Activated CD8-positive, alpha-beta memory T cell treated with anti-CD3 and anti-CD28 coated beads for 36 hours (primary cell): ENCODE data around the gene DPAGT1. TPM values are rescaled to one million over a fixed set of nuclear protein-coding genes. Genes with fewer than 3 reads are reported as not detected.
"Not testable (repeated sequence)": the region's sequence is repeated elsewhere in the genome, so short reads cannot be mapped to it uniquely, and the experiment has no call there.

Source experiments
- CTCF ChIA-PET: fragments of 350-600 bp; sonication (Branson Sonifier 250); formaldehyde crosslinking; loops from one replicate; lab custom pipeline; 2021; ENCODE audit warnings: antibody characterized with exemption; lab: Charles Lee
- POLR2A ChIA-PET: fragments of 350-600 bp; sonication (Branson Sonifier 250); formaldehyde crosslinking; loops from one replicate; lab custom pipeline; 2021; ENCODE audit warnings: antibody characterized with exemption; lab: Charles Lee
- total RNA-seq, 2 experiments: library from RNA; stranded (reverse); gene quantifications; one replicate each; pipeline ENCODE4 v1.2.3, GENCODE V29; 2021

The DPAGT1 gene
- total RNA-seq, 2 experiments from 2014 or later = 76.3 to 90.1 TPM

GRCh38 chr11:119087123-119087522, 14.5 kb downstream of the DPAGT1 start:
- ChIA-PET CTCF (interaction anchor here (0.6 to 0.7 kb wide), 2 partner anchors 110 to 794 kb away, joined by 3 read pairs; no protein-coding TSS in a partner anchor), POLR2A (interaction anchor here (3.2 kb wide), 1 partner anchor 8 kb away, joined by 44 read pairs; a partner anchor contains a TSS)

DNA sequence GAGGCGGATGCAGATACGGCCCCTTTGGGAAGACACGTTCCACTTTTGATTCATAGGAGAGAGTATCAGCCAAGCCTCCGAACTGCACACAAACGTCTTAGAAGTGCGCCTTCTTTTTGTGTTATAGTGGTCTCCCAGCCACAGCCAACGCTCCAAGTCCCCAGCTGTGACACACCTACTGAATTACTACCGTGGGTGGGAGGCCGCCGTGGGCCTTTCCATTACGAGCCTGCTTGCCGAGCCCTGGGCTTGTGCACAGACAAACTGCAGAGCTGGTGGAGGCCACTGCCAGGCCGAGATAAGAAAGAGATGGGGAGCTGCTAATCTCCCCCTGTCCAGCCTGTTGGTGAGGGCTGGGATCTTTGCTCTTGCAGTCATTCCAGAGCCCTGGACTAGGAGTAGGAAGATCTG, 16.2 kb downstream of the DPAGT1 start:
- POLR2A ChIA-PET = interaction anchor here (0.6 to 3.2 kb wide), 13 partner anchors 10 to 235 kb away, joined by 3 to 44 read pairs (median 7); partner anchors contain the start of gene VPS11
- CTCF ChIA-PET = interaction anchor here (0.6 to 3.0 kb wide), 9 partner anchors 10 to 334 kb away, joined by 3 to 18 read pairs (median 3); partner anchors contain the start of genes C2CD2L, SLC37A4 and VPS11

DNA sequence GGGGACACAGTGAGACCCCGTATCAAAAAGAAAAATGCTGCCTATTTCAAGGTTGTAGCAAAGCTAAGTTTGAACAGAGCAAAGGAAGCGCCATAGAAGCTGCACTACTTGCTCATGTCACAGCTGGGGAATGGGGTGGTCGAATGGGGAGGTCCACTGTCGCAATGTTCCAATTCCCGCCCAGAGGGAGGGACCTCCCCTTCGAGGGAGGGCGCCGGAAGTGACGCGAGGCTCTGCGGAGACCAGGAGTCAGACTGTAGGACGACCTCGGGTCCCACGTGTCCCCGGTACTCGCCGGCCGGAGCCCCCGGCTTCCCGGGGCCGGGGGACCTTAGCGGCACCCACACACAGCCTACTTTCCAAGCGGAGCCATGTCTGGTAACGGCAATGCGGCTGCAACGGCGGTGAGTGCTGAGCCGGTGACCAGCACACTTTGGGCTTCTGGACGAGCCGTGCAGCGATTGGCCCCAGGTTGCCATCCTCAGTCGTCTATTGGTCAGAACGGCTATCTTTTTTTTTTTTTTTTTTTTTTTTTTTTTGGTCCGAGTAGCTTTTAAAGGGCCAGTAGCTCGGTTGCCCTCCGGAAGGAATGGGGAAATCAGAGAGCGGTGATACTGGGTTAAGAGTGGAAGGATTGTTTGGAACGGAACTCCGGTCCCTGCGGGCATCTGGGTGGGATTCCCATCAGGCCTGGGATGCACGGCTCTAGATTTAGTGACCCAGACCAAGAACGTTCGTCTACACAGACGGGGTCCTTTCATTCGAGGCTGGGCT, 16.8 kb downstream of the DPAGT1 start, which contains the start of gene HMBS:
Gene HMBS (plus strand): TSS at position 219 of the 774 bp plus-strand sequence. CDS start 153 bp downstream, at position 372.
- ChIA-PET POLR2A (interaction anchor here (0.5 to 3.2 kb wide), 13 partner anchors 10 to 1767 kb away, joined by 3 to 44 read pairs (median 7); partner anchors contain the start of gene VPS11), CTCF (interaction anchor here (0.6 to 3.0 kb wide), 8 partner anchors 10 to 333 kb away, joined by 3 to 18 read pairs (median 4); partner anchors contain the start of genes CXCR5, SLC37A4 and VPS11)

- POLR2A ChIA-PET = no interaction called here
Measured at GRCh38 chr11:119081682-119082260, 19.9 kb downstream of the DPAGT1 start.

GRCh38 chr11:119078675-119079420, 22.8 kb downstream of the DPAGT1 start:
- POLR2A ChIA-PET = interaction anchor here (0.5 kb wide), 1 partner anchor 58 kb away, joined by 7 read pairs; no protein-coding TSS in a partner anchor
- CTCF ChIA-PET = no interaction called here

More at GRCh38 chr11:119081682-119082260, 19.9 kb downstream of the DPAGT1 start:
- CTCF ChIA-PET = interaction anchor here (0.9 to 1.1 kb wide), 2 partner anchors 9 to 14 kb away, joined by 3 read pairs; partner anchors contain the start of gene VPS11

GRCh38 chr11:119077839-119078238, 23.8 kb downstream of the DPAGT1 start:
- CTCF ChIA-PET = no interaction called here
- POLR2A ChIA-PET = no interaction called here

GRCh38 chr11:119067371-119068222, 34.1 kb downstream of the DPAGT1 start, which contains the start of gene VPS11:
VPS11 (plus strand) TSS chr11:119067818; CDS start chr11:119067824, 6 bp downstream.
- ChIA-PET POLR2A (interaction anchor here (0.7 to 2.0 kb wide), 10 partner anchors 11 to 139 kb away, joined by 3 to 21 read pairs (median 5); partner anchors contain the start of genes CBL, DPAGT1, HINFP and HMBS), CTCF (interaction anchor here (0.7 to 1.6 kb wide), 12 partner anchors 11 to 273 kb away, joined by 3 to 8 read pairs (median 4); partner anchors contain the start of genes DPAGT1 and HMBS)

DNA sequence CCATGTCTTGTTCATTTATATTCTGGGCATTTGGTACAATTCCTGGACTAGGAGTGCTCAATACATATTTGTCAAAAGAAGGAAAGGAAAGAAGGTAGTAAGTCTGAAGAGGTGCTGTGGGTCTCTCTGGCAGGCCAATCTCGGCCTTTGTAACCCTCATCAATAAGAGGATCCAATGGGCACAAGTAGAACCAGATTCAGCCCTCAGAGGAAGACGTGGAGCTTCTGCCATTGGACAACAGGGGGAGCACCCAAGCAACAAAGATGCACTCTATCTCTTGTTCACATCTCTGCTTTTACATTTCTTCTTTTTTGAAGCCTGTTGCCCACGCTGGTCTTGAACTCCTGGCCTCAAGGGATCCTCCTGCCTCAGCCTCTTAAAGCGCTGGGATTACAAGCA, 36.3 kb downstream of the DPAGT1 start:
- POLR2A ChIA-PET = no interaction called here
- CTCF ChIA-PET = interaction anchor here (0.8 to 2.2 kb wide), 4 partner anchors 9 to 140 kb away, joined by 3 to 9 read pairs (median 5); partner anchors contain the start of genes CBL and HMBS

GRCh38 chr11:119062779-119063178, 38.9 kb downstream of the DPAGT1 start:
- CTCF ChIA-PET = interaction anchor here (0.6 kb wide), 1 partner anchor 36 kb away, joined by 3 read pairs; no protein-coding TSS in a partner anchor

GRCh38 chr11:119061256-119061655, 40.4 kb downstream of the DPAGT1 start:
- POLR2A ChIA-PET = no interaction called here
- CTCF ChIA-PET = interaction anchor here (0.8 kb wide), 1 partner anchor 10 kb away, joined by 3 read pairs; no protein-coding TSS in a partner anchor

More at GRCh38 chr11:119062779-119063178, 38.9 kb downstream of the DPAGT1 start:
- POLR2A ChIA-PET = no interaction called here

DNA sequence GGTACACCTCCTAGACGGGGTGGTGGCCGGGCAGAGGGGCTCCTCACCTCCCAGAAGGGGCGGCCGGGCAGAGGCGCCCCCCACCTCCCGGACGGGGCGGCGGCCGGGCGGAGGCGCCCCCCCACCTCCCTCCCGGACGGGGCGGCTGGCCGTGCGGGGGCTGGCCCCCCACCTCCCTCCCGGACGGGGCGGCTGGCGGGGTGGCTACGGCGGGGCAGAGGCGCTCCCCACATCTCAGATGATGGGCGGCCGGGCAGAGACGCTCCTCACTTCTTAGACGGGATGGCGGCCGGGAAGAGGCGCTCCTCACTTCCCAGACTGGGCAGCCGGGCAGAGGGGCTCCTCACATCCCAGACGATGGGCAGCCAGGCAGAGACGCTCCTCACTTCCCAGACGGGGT, 42.5 kb downstream of the DPAGT1 start:
- CTCF ChIA-PET = not testable (repeated sequence)
- POLR2A ChIA-PET = interaction anchor here (0.5 kb wide), 1 partner anchor 22 kb away, joined by 5 read pairs; no protein-coding TSS in a partner anchor

GRCh38 chr11:119057000-119057769, 44.5 kb downstream of the DPAGT1 start, which contains the start of gene HYOU1:
HYOU1 (minus strand) TSS chr11:119057205; CDS start chr11:119056160, 1,045 bp downstream.
- ChIA-PET CTCF (interaction anchor here (1.1 to 1.5 kb wide), 4 partner anchors 8 to 42 kb away, joined by 3 to 5 read pairs (median 4); partner anchors contain the start of genes RPS25, TRAPPC4 and VPS11), POLR2A (interaction anchor here (0.5 to 2.3 kb wide), 9 partner anchors 10 to 45 kb away, joined by 3 to 16 read pairs (median 7); partner anchors contain the start of genes RPS25, SLC37A4, TRAPPC4 and VPS11)

DNA sequence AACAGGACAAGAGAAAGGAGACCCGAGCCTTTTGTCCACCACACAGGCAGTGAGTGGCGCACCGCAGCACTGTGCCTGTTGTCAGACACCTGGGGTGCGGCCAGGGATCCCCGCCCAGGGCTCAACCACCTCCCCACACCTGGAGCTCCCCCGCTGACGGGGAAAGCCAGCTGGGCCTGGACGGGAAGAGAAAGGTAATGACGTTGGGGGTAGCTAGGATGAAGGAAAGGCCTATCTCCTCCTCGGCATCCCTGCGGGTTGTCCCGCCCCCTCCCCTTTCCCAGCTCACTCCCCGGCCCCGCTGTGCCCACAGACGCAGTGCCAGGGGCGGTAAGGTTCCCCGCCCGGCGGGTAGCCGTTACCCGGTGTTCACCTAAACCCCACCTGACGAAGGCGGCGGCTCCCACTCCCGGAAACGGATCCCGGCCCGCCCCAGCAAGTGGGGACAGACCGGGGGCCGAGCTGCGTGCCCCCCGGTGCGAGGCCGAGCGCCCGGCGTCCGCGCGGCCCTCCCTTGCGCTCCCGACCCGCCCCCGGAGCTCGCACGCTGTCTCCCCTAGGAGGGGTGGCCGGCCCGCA, 45.1 kb downstream of the DPAGT1 start:
- CTCF ChIA-PET = interaction anchor here (0.6 to 1.6 kb wide), 7 partner anchors 9 to 41 kb away, joined by 3 to 6 read pairs (median 4); partner anchors contain the start of genes RPS25, SLC37A4, TRAPPC4 and VPS11

GRCh38 chr11:119055901-119056300, 45.8 kb downstream of the DPAGT1 start:
- CTCF ChIA-PET = interaction anchor here (0.6 to 1.6 kb wide), 7 partner anchors 8 to 41 kb away, joined by 3 to 6 read pairs (median 4); partner anchors contain the start of genes RPS25, SLC37A4, TRAPPC4 and VPS11
- POLR2A ChIA-PET = interaction anchor here (0.7 to 2.3 kb wide), 8 partner anchors 9 to 393 kb away, joined by 3 to 16 read pairs (median 6); partner anchors contain the start of genes RPS25, SLC37A4, TRAPPC4 and VPS11

More for the DNA sequence above, 45.1 kb downstream of the DPAGT1 start:
- POLR2A ChIA-PET = interaction anchor here (0.5 to 2.3 kb wide), 10 partner anchors 9 to 393 kb away, joined by 3 to 16 read pairs (median 6); partner anchors contain the start of genes RPS25, SLC37A4, TRAPPC4 and VPS11

DNA sequence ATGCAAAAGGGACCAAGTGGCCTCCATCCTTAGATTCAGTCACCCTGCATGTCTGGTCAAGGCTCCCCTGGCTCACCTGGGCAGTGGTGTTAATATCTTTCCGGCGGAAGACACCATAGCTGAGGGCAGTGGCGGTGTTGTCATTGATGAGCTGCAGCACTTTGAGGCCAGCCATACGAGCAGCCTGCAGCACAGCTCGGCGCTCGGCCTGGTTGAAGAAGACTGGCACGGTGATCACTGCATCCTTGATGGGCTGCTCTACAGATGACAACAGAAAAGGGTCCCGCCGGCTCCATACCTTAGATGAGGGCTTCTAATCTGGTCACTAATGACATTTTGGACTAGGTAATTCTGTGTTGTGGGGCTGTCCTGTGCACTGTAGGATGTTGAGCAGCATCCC, 47.2 kb downstream of the DPAGT1 start:
- CTCF ChIA-PET = interaction anchor here (1.1 kb wide), 1 partner anchor 143 kb away, joined by 3 read pairs; no protein-coding TSS in a partner anchor
- POLR2A ChIA-PET = interaction anchor here (1.0 kb wide), 1 partner anchor 39 kb away, joined by 3 read pairs; no protein-coding TSS in a partner anchor
